Measurements from ENCODE around the gene ZSWIM1. TPM values are rescaled to one million over a fixed set of nuclear protein-coding genes. Genes with fewer than 3 reads are reported as not detected.
A peak's percentile ranks its signal among the peaks of the same experiment; 100 is the strongest.

The ZSWIM1 gene
- total and polyA plus RNA-seq, 2 of the 4 experiments (the other 2 are of a cell fraction), result 4.2 to 10.0 TPM

- Histone ChIP-seq H2BK5ac (ENCODE audit: low read depth, low read length, poor library complexity, severe bottlenecking) (no peak overlapping the region), H3K9ac (ENCODE audit: low read depth, low read length) (no peak overlapping the region), H3K4me1 (ENCODE audit: control insufficient read depth, insufficient read depth, low read length) (no peaks in the 10 kb centered on the region), H2AFZ (replicated peaks; ENCODE audit: low read length, poor library complexity) (no peak overlapping the region), H2AK5ac (ENCODE audit: low read depth, low read length) (no peak overlapping the region), H3K4ac (ENCODE audit: low read depth, low read length) (no peak overlapping the region), H3K27me3 (ENCODE audit: control insufficient read depth, insufficient read depth, low read length) (no peaks in the 10 kb centered on the region), H2BK15ac (ENCODE audit: low read depth, low read length) (no peak overlapping the region), H3K4me2 (ENCODE audit: low read depth, low read length) (no peak overlapping the region), H4K8ac (ENCODE audit: low read depth in 2 of 2, low read length in 2 of 2) (no peak overlapping the region), H3K79me1 (ENCODE audit: low read depth in 1 of 2, low read length in 2 of 2) (peaks cover 0 to 14% of the 10 kb centered on the region in 2 experiments; a peak in 1 of 4 replicates), H4K20me1 (ENCODE audit: insufficient read depth, low read length) (no peaks in the 10 kb centered on the region), H3K4me3 (ENCODE audit: insufficient read depth, low read depth, low read length) (no peak overlapping the region), H3K9me1 (ENCODE audit: insufficient read depth, low read length) (no peaks in the 10 kb centered on the region), H3K14ac (replicated peaks; ENCODE audit: low read depth, low read length) (no peak overlapping the region), H2BK20ac (ENCODE audit: low read depth, low read length) (no peak overlapping the region), H4K5ac (ENCODE audit: low read depth, low read length) (no peak overlapping the region), H4K91ac (ENCODE audit: insufficient read depth, low read depth, low read length) (no peak overlapping the region), H3K9me3 (ENCODE audit: control insufficient read depth, insufficient read depth, low read length) (no peaks in the 10 kb centered on the region), H3K23ac (ENCODE audit: low read depth, low read length) (no peak overlapping the region), H3K36me3 (ENCODE audit: control insufficient read depth, insufficient read depth, low read length) (peaks cover 54% of the 10 kb centered on the region), H3K18ac (ENCODE audit: low read depth, low read length) (no peak overlapping the region), H2BK120ac (ENCODE audit: low read depth, low read length) (no peak overlapping the region), H3K27ac (ENCODE audit: insufficient read depth, low read length) (no peak overlapping the region), H3K56ac (ENCODE audit: extremely low read depth, insufficient read depth, low read length) (no peak overlapping the region), H2AK9ac (replicated peaks; ENCODE audit: low read depth, low read length, poor library complexity) (peak overlapping the region; percentile 48)
- WGBS, 2 experiments (ENCODE audit: extremely low coverage in 2 of 2, insufficient read length in 1 of 2), result no CpG with 5 or more reads among the region's 13 CpGs
- dilution Hi-C loops (cut with HindIII; ENCODE audit: low sequenced_read_pairs, unreplicated experiment), result no loop called here
- intact Hi-C loops (cut with micrococcal nuclease), result no loop called here
- DNase-seq (no peak), ATAC-seq (ENCODE audit: low read depth) (no peak)
- TSS peak; percentile 39 for BruUV-seq (replicated peaks)
- in situ Hi-C loops (cut with MboI; ENCODE audit: low sequenced_read_pairs), result no loop called here
- ChIA-PET CTCF (no interaction called here), POLR2A (ENCODE audit: unreplicated experiment) (interaction anchor here (1.0 kb wide), 1 partner anchor 9 kb away, joined by 5 read pairs; no protein-coding TSS in a partner anchor)
- TF ChIP-seq POLR2A (IDR thresholded peaks at IDR 0.05; ENCODE audit: low read depth, low read length), result no peak
- TF ChIP-seq RAD21 (IDR thresholded peaks at IDR 0.05; ENCODE audit: low read length), result no peak
- TF ChIP-seq NFE2L2 (IDR thresholded peaks at IDR 0.05; ENCODE audit: low read depth, low read length), result no peak
- TF ChIP-seq MAFK (IDR thresholded peaks at IDR 0.05; ENCODE audit: low read depth, low read length), result no peak
- no peak for TF ChIP-seq CEBPB (IDR thresholded peaks at IDR 0.05; ENCODE audit: low read depth, low read length)
- TF ChIP-seq BHLHE40 (IDR thresholded peaks at IDR 0.05; ENCODE audit: low read depth, low read length), result no peak
- TF ChIP-seq SMC3 (IDR thresholded peaks at IDR 0.05; ENCODE audit: low read depth, low read length), result no peak
- TF ChIP-seq, protein P1, sequence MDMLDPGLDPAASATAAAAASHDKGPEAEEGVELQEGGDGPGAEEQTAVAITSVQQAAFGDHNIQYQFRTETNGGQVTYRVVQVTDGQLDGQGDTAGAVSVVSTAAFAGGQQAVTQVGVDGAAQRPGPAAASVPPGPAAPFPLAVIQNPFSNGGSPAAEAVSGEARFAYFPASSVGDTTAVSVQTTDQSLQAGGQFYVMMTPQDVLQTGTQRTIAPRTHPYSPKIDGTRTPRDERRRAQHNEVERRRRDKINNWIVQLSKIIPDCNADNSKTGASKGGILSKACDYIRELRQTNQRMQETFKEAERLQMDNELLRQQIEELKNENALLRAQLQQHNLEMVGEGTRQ (IDR thresholded peaks at IDR 0.05; ENCODE audit: low read depth, low read length), result no peak
- no peak for TF ChIP-seq RCOR1 (IDR thresholded peaks at IDR 0.05; ENCODE audit: insufficient replicate concordance, low read length)
- TF ChIP-seq MAZ (IDR thresholded peaks at IDR 0.05; ENCODE audit: borderline replicate concordance, low read depth, low read length), result no peak
- no peak for TF ChIP-seq MXI1 (IDR thresholded peaks at IDR 0.05; ENCODE audit: borderline replicate concordance, low read depth, low read length)
- TF ChIP-seq CTCF (conservative IDR thresholded peaks at IDR 0.05; ENCODE audit: low read depth, low read length), result no peak
- TF ChIP-seq RFX5 (IDR thresholded peaks at IDR 0.05; ENCODE audit: low read depth, low read length), result no peak
- TF ChIP-seq CHD1 (IDR thresholded peaks at IDR 0.05; ENCODE audit: low read depth, low read length), result no peak
- no peak for TF ChIP-seq FOS (IDR thresholded peaks at IDR 0.05; ENCODE audit: low read depth, low read length)
Observed at GRCh38 chr20:45899046-45899835, 18.2 kb downstream of the ZSWIM1 start.
